ENCODE results near the gene CLCN2. TPM values are rescaled to one million over a fixed set of nuclear protein-coding genes. Genes with fewer than 3 reads are reported as not detected.

The CLCN2 gene
- total RNA-seq, 1 donor from 2014 or later, result 2.1 TPM

GRCh38 chr3:184387174-184387714 lies 25.8 kb upstream of the CLCN2 start:
- DNase-seq (ENCODE audit: low read depth) (no peak), FAIRE-seq (no peak)
- H3K4me3 ChIP-seq (ENCODE audit: low read depth, low read length), result no peak overlapping the region
- no peak for TF ChIP-seq CTCF (IDR thresholded peaks at IDR 0.05; ENCODE audit: insufficient read depth, low read length, severe bottlenecking)
- H3K27me3 ChIP-seq (ENCODE audit: control insufficient read depth, insufficient read depth, low read length), result peaks cover 5% of the 10 kb centered on the region
- H3K36me3 ChIP-seq (ENCODE audit: control insufficient read depth, insufficient read depth, low read length), result no peaks in the 10 kb centered on the region

DNA sequence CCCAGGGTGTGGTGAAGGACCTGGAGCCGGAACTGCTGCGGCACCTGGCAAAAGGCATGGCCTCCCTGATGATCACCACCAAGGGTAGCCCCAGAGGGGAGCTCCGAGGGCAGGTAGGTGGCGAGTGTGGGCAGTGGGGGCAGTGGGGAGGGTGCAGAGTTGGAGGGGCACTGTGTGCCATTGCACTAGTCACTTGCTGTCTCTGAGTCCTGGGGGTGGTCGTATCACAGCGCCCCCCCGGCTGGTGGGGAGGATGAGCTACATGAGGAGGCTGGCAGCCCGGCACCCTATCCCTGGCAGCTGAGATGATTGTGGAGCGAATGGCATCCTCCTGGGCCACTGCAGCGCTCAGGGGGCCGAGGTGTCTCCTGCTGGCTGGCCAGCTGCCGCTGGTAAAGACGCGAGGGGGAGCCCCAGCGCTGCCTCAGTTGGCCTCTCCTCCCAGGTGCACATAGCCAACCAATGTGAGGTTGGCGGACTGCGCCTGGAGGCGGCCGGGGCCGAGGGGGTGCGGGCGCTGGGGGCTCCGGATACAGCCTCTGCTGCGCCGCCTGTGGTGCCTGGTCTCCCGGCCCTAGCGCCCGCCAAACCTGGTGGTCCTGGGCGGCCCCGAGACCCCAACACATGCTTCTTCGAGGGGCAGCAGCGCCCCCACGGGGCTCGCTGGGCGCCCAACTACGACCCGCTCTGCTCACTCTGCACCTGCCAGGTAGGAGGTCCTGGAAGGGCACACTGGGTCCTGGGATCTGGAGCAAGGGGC lies 24.8 kb upstream of the CLCN2 start:
- Histone ChIP-seq H3K36me3 (ENCODE audit: control insufficient read depth, insufficient read depth, low read length) (no peaks in the 10 kb centered on the region), H3K27me3 (ENCODE audit: control insufficient read depth, insufficient read depth, low read length) (peaks cover 14% of the 10 kb centered on the region), H3K4me3 (ENCODE audit: low read depth, low read length) (no peak overlapping the region)
- TF ChIP-seq CTCF (IDR thresholded peaks at IDR 0.05; ENCODE audit: insufficient read depth, low read length, severe bottlenecking), result no peak
- DNase-seq (ENCODE audit: low read depth) (no peak), FAIRE-seq (no peak)

DNA sequence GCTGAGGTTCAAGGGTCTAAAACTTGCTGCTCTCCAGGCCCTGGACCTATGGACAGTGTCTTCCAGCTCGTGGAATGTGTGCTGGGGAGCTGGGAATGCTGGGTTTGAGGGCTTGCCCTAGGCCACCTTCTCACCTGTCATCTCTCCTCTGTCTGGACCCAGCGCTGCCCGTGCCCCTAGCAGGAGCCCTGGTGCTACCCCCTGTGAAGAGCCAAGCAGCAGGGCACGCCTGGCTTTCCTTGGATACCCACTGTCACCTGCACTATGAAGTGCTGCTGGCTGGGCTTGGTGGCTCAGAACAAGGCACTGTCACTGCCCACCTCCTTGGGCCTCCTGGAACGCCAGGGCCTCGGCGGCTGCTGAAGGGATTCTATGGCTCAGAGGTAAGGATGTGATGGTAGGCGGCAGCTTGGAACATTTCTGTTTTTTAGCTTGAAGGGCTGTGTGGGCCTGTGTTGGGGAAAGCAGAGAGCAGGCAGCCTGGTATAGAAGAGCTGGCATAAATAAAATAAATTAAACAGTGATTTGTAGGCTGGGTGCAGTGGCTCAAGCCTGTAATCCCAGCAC lies 23.5 kb upstream of the CLCN2 start:
- peaks cover 22% of the 10 kb centered on the region for H3K27me3 ChIP-seq (ENCODE audit: control insufficient read depth, insufficient read depth, low read length)
- no peak for FAIRE-seq

GRCh38 chr3:184384342-184384741 lies 22.9 kb upstream of the CLCN2 start:
- no peak for TF ChIP-seq CTCF (IDR thresholded peaks at IDR 0.05; ENCODE audit: insufficient read depth, low read length, severe bottlenecking)
- no peak overlapping the region for H3K4me3 ChIP-seq (ENCODE audit: low read depth, low read length)
- H3K36me3 ChIP-seq (ENCODE audit: control insufficient read depth, insufficient read depth, low read length), result no peaks in the 10 kb centered on the region
- FAIRE-seq (no peak), DNase-seq (ENCODE audit: low read depth) (no peak)
- peaks cover 24% of the 10 kb centered on the region for H3K27me3 ChIP-seq (ENCODE audit: control insufficient read depth, insufficient read depth, low read length)

More for the DNA sequence above, 23.5 kb upstream of the CLCN2 start:
- no peak overlapping the region for H3K4me3 ChIP-seq (ENCODE audit: low read depth, low read length)
- no peak for TF ChIP-seq CTCF (IDR thresholded peaks at IDR 0.05; ENCODE audit: insufficient read depth, low read length, severe bottlenecking)
- no peaks in the 10 kb centered on the region for H3K36me3 ChIP-seq (ENCODE audit: control insufficient read depth, insufficient read depth, low read length)
- no peak for DNase-seq (ENCODE audit: low read depth)

DNA sequence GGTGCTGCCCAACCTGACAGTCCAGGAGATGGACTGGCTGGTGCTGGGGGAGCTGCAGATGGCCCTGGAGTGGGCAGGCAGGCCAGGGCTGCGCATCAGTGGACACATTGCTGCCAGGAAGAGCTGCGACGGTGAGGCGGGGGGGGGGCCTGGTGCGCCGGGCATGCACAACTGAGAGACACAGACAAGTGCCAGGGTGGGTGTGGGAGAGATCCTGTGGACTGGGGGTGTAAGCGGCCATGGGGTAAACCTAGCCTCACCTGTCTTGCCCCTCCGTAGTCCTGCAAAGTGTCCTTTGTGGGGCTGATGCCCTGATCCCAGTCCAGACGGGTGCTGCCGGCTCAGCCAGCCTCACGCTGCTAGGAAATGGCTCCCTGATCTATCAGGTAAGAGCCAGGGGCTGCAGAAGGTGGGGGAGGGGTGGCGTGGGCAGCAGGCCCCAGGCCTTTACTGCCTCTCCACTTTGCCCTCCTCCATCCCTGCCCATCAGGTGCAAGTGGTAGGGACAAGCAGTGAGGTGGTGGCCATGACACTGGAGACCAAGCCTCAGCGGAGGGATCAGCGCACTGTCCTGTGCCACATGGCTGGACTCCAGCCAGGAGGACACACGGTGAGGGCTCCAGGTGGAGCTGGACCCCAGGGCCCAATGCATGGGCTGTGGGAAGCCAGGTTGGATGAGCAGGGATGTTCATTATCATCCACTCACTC lies 21.8 kb upstream of the CLCN2 start:
- DNase-seq (ENCODE audit: low read depth), result no peak
- TF ChIP-seq CTCF (IDR thresholded peaks at IDR 0.05; ENCODE audit: insufficient read depth, low read length, severe bottlenecking), result no peak
- peaks cover 33% of the 10 kb centered on the region for H3K27me3 ChIP-seq (ENCODE audit: control insufficient read depth, insufficient read depth, low read length)
- no peak for FAIRE-seq
- H3K4me3 ChIP-seq (ENCODE audit: low read depth, low read length), result no peak overlapping the region
- H3K36me3 ChIP-seq (ENCODE audit: control insufficient read depth, insufficient read depth, low read length), result no peaks in the 10 kb centered on the region
